ENCODE measurements around the gene CCNE1.

- no peak for TF ChIP-seq CTCF (IDR thresholded peaks at IDR 0.05)
- TF ChIP-seq POLR2A (IDR thresholded peaks at IDR 0.05), result no peak
These were observed 26.4 kb upstream of the CCNE1 start for GRCh38 chr19:29785360-29785759.
